Astrocyte (in vitro differentiated cells and primary cell): Measurements from ENCODE around the gene DIP2C. TPM values are rescaled to one million over a fixed set of nuclear protein-coding genes. Genes with fewer than 3 reads are reported as not detected.

ENCODE experiments used
- DNase-seq: peaks from one replicate; pipeline ENCODE4 v3.0.0-alpha.2; 2010; ENCODE audit warnings: low read depth
- FAIRE-seq: peaks from 2 replicates; lab custom pipeline; 2011; peaks lifted over from hg19 to GRCh38; lab: Jason Lieb, UNC
- H2AFZ ChIP-seq: 2 replicates; pipeline ENCODE4 v1.6.0; 2012; ENCODE audit warnings: low read depth, low read length, inconsistent platforms
- H3K27ac ChIP-seq: 2 replicates; pipeline ENCODE4 v1.5.1; 2011; ENCODE audit warnings: low read depth, low read length, inconsistent platforms
- H3K27me3 ChIP-seq: 2 replicates; pipeline ENCODE4 v1.6.0; 2011; ENCODE audit warnings: low read length, inconsistent platforms; ENCODE audit not compliant: insufficient read depth
- H3K36me3 ChIP-seq: 2 replicates; pipeline ENCODE4 v1.5.1; 2011; ENCODE audit warnings: low read length, inconsistent platforms; ENCODE audit not compliant: insufficient read depth
- H3K4me1 ChIP-seq: 2 replicates; pipeline ENCODE4 v1.5.1; 2011; ENCODE audit warnings: low read length, inconsistent platforms; ENCODE audit not compliant: insufficient read depth
- H3K4me2 ChIP-seq: 2 replicates; pipeline ENCODE4 v1.6.0; 2012; ENCODE audit warnings: low read length, inconsistent platforms
- H3K4me3 ChIP-seq: 2 replicates; pipeline ENCODE4 v1.5.1; 2011; ENCODE audit warnings: low read depth, mild to moderate bottlenecking, low read length, inconsistent platforms; ENCODE audit not compliant: insufficient read depth
- H3K79me2 ChIP-seq: 2 replicates; pipeline ENCODE4 v1.6.0; 2012; ENCODE audit warnings: mild to moderate bottlenecking, low read length, inconsistent platforms; ENCODE audit not compliant: insufficient read depth
- H3K9ac ChIP-seq: 2 replicates; pipeline ENCODE4 v1.6.0; 2012; ENCODE audit warnings: mild to moderate bottlenecking, low read length, inconsistent platforms
- H3K9me3 ChIP-seq: 2 replicates; pipeline ENCODE4 v1.5.1; 2012; ENCODE audit warnings: low read depth, mild to moderate bottlenecking, low read length, inconsistent platforms; ENCODE audit not compliant: insufficient read depth
- H4K20me1 ChIP-seq: 2 replicates; pipeline ENCODE4 v1.6.0; 2012; ENCODE audit warnings: low read length, inconsistent platforms; ENCODE audit not compliant: insufficient read depth
- H3K27ac Mint-ChIP-seq: one replicate; pipeline ENCODE4 v1.8.0; 2021; ENCODE audit warnings: mild to moderate bottlenecking, mixed read lengths; ENCODE audit not compliant: unreplicated experiment
- H3K27me3 Mint-ChIP-seq: one replicate; pipeline ENCODE4 v1.8.0; 2021; ENCODE audit warnings: low read depth, mixed read lengths; ENCODE audit not compliant: unreplicated experiment
- H3K36me3 Mint-ChIP-seq: one replicate; pipeline ENCODE4 v1.8.0; 2021; ENCODE audit warnings: low read depth, mixed read lengths; ENCODE audit not compliant: unreplicated experiment
- H3K4me1 Mint-ChIP-seq: one replicate; pipeline ENCODE4 v1.8.0; 2021; ENCODE audit warnings: low read depth, mixed read lengths; ENCODE audit not compliant: unreplicated experiment
- H3K4me3 Mint-ChIP-seq: one replicate; pipeline ENCODE4 v1.8.0; 2021; ENCODE audit warnings: mild to moderate bottlenecking, moderate library complexity, mixed read lengths; ENCODE audit not compliant: unreplicated experiment
- H3K9me3 Mint-ChIP-seq: one replicate; pipeline ENCODE4 v1.8.0; 2021; ENCODE audit warnings: mild to moderate bottlenecking, mixed read lengths; ENCODE audit not compliant: unreplicated experiment
- EZH2 ChIP-seq: IDR thresholded peaks from 2 replicates; pipeline ENCODE4 v1.6.1; 2012; ENCODE audit warnings: mild to moderate bottlenecking, low read length, inconsistent platforms; ENCODE audit not compliant: insufficient read depth
- total RNA-seq: library from RNA; stranded (reverse); gene quantifications from 2 replicates; pipeline ENCODE4 v1.2.1, GENCODE V29; 2021
- TF ChIP-seq, protein P1 (sequence below): IDR thresholded peaks from 2 replicates; pipeline ENCODE4 v1.5.1; 2011; ENCODE audit warnings: low read depth, mild to moderate bottlenecking, inconsistent platforms, low read length, moderate library complexity; ENCODE audit not compliant: insufficient read depth

DIP2C gene
- total RNA-seq, 1 donor from 2014 or later = 27.3 TPM

DNA sequence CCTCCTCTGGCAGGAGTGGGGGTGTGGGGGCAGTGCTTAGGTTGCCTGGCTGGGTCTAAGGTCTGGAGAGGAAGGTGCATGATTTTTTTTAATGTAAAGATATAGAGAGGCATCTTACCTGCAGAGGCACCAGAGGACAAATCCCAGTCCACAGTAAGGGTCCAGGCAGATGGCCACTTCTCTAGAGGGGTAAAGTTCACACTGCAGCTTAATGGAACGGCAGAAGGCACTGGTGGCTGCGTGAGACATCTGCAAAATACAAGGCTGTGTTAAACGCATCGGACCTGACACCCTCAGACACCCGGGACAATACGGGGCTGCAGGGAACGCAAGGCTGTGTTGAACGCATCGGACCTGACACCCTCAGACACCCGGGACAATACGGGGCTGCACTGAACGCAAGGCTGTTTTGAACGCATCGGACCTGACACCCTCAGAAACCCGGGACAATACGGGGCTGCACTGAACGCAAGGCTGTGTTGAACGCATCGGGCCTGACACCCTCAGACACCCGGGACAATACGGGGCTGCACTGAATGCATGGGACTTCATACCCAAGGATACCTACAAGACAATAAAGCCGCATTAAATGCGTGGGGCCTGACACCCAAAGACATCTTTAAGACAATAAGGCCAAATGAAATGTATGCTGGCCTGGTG is 348.3 kb downstream of the DIP2C start:
- Histone ChIP-seq H3K9me3 (no peaks in the 10 kb centered on the region), H3K79me2 (no peaks in the 10 kb centered on the region), H3K9ac (no peak overlapping the region), H3K27me3 (no peaks in the 10 kb centered on the region), H3K27ac (no peak overlapping the region), H3K4me3 (no peak overlapping the region), H2AFZ (no peak overlapping the region), H4K20me1 (peaks cover 9% of the 10 kb centered on the region), H3K4me2 (no peak overlapping the region), H3K36me3 (peaks cover 9% of the 10 kb centered on the region), H3K4me1 (peaks cover 15% of the 10 kb centered on the region)
- Mint-ChIP-seq H3K4me1 (peaks cover 1% of the 10 kb centered on the region), H3K36me3 (no peaks in the 10 kb centered on the region), H3K27ac (no peak overlapping the region), H3K27me3 (no peaks in the 10 kb centered on the region), H3K4me3 (no peak overlapping the region), H3K9me3 (no peaks in the 10 kb centered on the region)
- TF ChIP-seq, protein P1, sequence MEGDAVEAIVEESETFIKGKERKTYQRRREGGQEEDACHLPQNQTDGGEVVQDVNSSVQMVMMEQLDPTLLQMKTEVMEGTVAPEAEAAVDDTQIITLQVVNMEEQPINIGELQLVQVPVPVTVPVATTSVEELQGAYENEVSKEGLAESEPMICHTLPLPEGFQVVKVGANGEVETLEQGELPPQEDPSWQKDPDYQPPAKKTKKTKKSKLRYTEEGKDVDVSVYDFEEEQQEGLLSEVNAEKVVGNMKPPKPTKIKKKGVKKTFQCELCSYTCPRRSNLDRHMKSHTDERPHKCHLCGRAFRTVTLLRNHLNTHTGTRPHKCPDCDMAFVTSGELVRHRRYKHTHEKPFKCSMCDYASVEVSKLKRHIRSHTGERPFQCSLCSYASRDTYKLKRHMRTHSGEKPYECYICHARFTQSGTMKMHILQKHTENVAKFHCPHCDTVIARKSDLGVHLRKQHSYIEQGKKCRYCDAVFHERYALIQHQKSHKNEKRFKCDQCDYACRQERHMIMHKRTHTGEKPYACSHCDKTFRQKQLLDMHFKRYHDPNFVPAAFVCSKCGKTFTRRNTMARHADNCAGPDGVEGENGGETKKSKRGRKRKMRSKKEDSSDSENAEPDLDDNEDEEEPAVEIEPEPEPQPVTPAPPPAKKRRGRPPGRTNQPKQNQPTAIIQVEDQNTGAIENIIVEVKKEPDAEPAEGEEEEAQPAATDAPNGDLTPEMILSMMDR = no peak
- TF ChIP-seq EZH2 = no peak
- no peak for FAIRE-seq
- DNase-seq = no peak

DNA sequence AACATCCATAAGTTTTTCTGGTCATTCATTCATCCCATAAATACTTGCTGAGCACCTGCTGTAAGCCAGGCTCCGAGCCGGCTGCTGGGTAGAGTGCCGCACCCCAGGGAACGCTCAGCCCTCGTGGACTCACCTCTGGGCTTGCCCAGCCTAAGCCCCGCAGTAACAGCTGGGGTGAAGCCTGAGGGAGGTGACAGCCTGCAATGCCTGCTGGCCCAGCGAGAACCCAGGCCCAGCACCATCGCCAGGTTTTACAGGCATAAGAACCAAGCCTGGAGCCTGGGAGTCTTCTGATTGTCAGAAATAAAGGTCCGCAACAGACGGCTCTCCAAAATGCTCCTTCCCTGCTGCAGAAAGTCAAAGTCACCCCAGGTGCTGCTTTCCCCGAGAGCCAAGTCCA is 348.8 kb downstream of the DIP2C start:
- Histone ChIP-seq H3K4me1 (peaks cover 15% of the 10 kb centered on the region), H3K27me3 (no peaks in the 10 kb centered on the region), H3K27ac (no peak overlapping the region), H2AFZ (no peak overlapping the region), H3K4me3 (no peak overlapping the region), H3K36me3 (peaks cover 9% of the 10 kb centered on the region), H3K9me3 (no peaks in the 10 kb centered on the region), H3K9ac (no peak overlapping the region), H3K79me2 (no peaks in the 10 kb centered on the region), H3K4me2 (no peak overlapping the region), H4K20me1 (peaks cover 9% of the 10 kb centered on the region)
- H3K27me3 Mint-ChIP-seq = no peaks in the 10 kb centered on the region
- H3K4me1 Mint-ChIP-seq = peaks cover 1% of the 10 kb centered on the region
- H3K36me3 Mint-ChIP-seq = peaks cover 2% of the 10 kb centered on the region
- no peak overlapping the region for H3K4me3 Mint-ChIP-seq
- H3K27ac Mint-ChIP-seq = no peak overlapping the region
- TF ChIP-seq, protein P1 = no peak
- no peak for TF ChIP-seq EZH2
- no peak for FAIRE-seq
- DNase-seq = no peak
- H3K9me3 Mint-ChIP-seq = no peaks in the 10 kb centered on the region

DNA sequence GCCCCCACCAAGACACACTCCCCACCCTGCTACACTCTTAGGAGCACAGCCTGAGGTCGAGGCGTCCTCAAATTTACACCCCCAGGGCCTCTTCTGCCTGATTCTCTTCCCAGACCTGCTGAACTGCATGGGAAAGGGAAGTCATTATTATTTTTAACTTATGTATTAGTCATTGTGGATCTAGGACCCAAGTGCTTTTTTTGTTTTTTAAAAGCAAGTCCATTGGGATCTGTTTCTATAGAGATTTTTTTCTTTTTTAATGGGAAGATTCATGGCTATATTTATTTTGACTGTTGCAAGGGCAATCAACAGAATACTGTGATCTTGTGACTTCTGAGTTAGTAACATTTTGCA is 350.5 kb downstream of the DIP2C start:
- Histone ChIP-seq H2AFZ (no peak overlapping the region), H3K4me2 (peak overlapping the region; percentile 70), H4K20me1 (peaks cover 9% of the 10 kb centered on the region), H3K4me3 (no peak overlapping the region), H3K4me1 (peaks cover 19% of the 10 kb centered on the region), H3K9ac (peak overlapping the region; percentile 38), H3K79me2 (no peaks in the 10 kb centered on the region), H3K27ac (peak overlapping the region; percentile 35), H3K27me3 (no peaks in the 10 kb centered on the region), H3K9me3 (no peaks in the 10 kb centered on the region), H3K36me3 (peaks cover 9% of the 10 kb centered on the region)
- Mint-ChIP-seq H3K27ac (no peak overlapping the region), H3K4me3 (no peak overlapping the region), H3K9me3 (no peaks in the 10 kb centered on the region), H3K4me1 (peaks cover 1% of the 10 kb centered on the region), H3K36me3 (peaks cover 4% of the 10 kb centered on the region), H3K27me3 (no peaks in the 10 kb centered on the region)
- DNase-seq = no peak
- no peak for FAIRE-seq
- TF ChIP-seq EZH2 = no peak
- TF ChIP-seq, protein P1 = no peak
